ENCODE measurements around the gene TRIM3. TPM values are rescaled to one million over a fixed set of nuclear protein-coding genes. Genes with fewer than 3 reads are reported as not detected.
A peak's percentile ranks its signal among the peaks of the same experiment; 100 is the strongest.

TRIM3 gene
- total and polyA plus RNA-seq, 2 of the 4 experiments (the other 2 are of a cell fraction), result 13.8 to 22.3 TPM

DNA sequence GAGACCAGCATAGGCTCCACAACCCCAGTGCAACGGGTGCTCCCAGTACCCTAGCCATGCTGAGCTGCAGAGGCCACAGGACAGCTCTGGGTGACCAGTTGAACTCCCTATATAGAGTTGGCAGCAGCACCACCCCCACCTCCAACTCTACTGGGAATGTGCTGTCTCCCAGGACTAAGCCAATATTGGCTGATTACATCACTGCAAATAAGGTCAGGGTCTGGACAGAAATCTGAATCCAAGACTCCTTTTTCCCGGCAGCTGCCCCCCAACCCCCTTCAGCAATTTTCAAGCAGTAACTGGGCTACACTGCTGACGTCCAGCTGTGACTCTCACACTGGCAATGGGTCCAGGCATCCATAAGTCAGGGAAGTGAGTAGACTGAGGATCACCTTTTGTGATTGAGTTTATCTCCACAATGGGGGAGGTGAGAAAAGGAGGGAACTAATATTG is 32.8 kb downstream of the TRIM3 start, which contains the start of gene HPX:
Gene HPX (minus strand): TSS at position 82 of the 453 bp plus-strand sequence. CDS start 24 bp downstream, at position 58.
- no peak within 1 kb of the TSS for H2BK15ac ChIP-seq (ENCODE audit: low read depth, low read length)

More for the DNA sequence above, 32.8 kb downstream of the TRIM3 start, which contains the start of gene HPX:
- Histone ChIP-seq H4K20me1 (ENCODE audit: insufficient read depth, low read length) (no peaks in the 10 kb centered on the region), H3K23ac (ENCODE audit: low read depth, low read length) (no peak within 1 kb of the TSS), H4K8ac (ENCODE audit: low read depth in 2 of 2, low read length in 2 of 2) (no peak within 1 kb of the TSS), H2BK20ac (ENCODE audit: low read depth, low read length) (no peak within 1 kb of the TSS), H3K4me3 (ENCODE audit: insufficient read depth, low read depth, low read length) (no peak within 1 kb of the TSS), H2AK5ac (ENCODE audit: low read depth, low read length) (no peak within 1 kb of the TSS), H3K9me3 (ENCODE audit: control insufficient read depth, insufficient read depth, low read length) (no peaks in the 10 kb centered on the region), H3K4ac (ENCODE audit: low read depth, low read length) (no peak within 1 kb of the TSS), H3K4me2 (ENCODE audit: low read depth, low read length) (no peak within 1 kb of the TSS), H3K4me1 (ENCODE audit: control insufficient read depth, insufficient read depth, low read length) (no peaks in the 10 kb centered on the region), H3K27ac (ENCODE audit: insufficient read depth, low read length) (no peak within 1 kb of the TSS), H2BK5ac (ENCODE audit: low read depth, low read length, poor library complexity, severe bottlenecking) (no peak within 1 kb of the TSS), H3K27me3 (ENCODE audit: control insufficient read depth, insufficient read depth, low read length) (no peaks in the 10 kb centered on the region), H3K18ac (ENCODE audit: low read depth, low read length) (no peak within 1 kb of the TSS), H2AK9ac (replicated peaks; ENCODE audit: low read depth, low read length, poor library complexity) (no peak within 1 kb of the TSS), H4K5ac (ENCODE audit: low read depth, low read length) (no peak within 1 kb of the TSS), H3K36me3 (ENCODE audit: control insufficient read depth, insufficient read depth, low read length) (no peaks in the 10 kb centered on the region), H4K91ac (ENCODE audit: insufficient read depth, low read depth, low read length) (no peak within 1 kb of the TSS), H2AFZ (replicated peaks; ENCODE audit: low read length, poor library complexity) (peak within 1 kb of the TSS; percentile 36), H3K9me1 (ENCODE audit: insufficient read depth, low read length) (no peaks in the 10 kb centered on the region), H2BK120ac (ENCODE audit: low read depth, low read length) (no peak within 1 kb of the TSS), H3K56ac (ENCODE audit: extremely low read depth, insufficient read depth, low read length) (no peak within 1 kb of the TSS), H3K79me1 (ENCODE audit: low read depth in 1 of 2, low read length in 2 of 2) (no peaks in the 10 kb centered on the region), H3K14ac (replicated peaks; ENCODE audit: low read depth, low read length) (no peak within 1 kb of the TSS), H3K9ac (ENCODE audit: low read depth, low read length) (no peak within 1 kb of the TSS)
- dilution Hi-C loops (cut with HindIII; ENCODE audit: low sequenced_read_pairs, unreplicated experiment), result no loop called here
- no TSS peak for BruUV-seq (replicated peaks)
- in situ Hi-C loops (cut with MboI; ENCODE audit: low sequenced_read_pairs), result loop anchor here (5.0 kb wide), 1 partner anchor 59 kb away; no protein-coding TSS in a partner anchor
- TF ChIP-seq RCOR1 (IDR thresholded peaks at IDR 0.05; ENCODE audit: insufficient replicate concordance, low read length), result no peak
- TF ChIP-seq FOS (IDR thresholded peaks at IDR 0.05; ENCODE audit: low read depth, low read length), result no peak
- ChIA-PET POLR2A (ENCODE audit: unreplicated experiment) (no interaction called here), CTCF (interaction anchor here (1.2 to 6.7 kb wide), 2 partner anchors 56 to 62 kb away, joined by 3 to 107 read pairs; no protein-coding TSS in a partner anchor)
- no CpG with 5 or more reads among the region's 3 CpGs for WGBS, 2 experiments (ENCODE audit: extremely low coverage in 2 of 2, insufficient read length in 1 of 2)
- intact Hi-C loops (cut with micrococcal nuclease), result no loop called here
- DNase-seq, result no peak
- ATAC-seq (ENCODE audit: low read depth), result no peak
